Measurements from ENCODE around the gene TBC1D10A. TPM values are rescaled to one million over a fixed set of nuclear protein-coding genes. Genes with fewer than 3 reads are reported as not detected.

TBC1D10A gene
- total and polyA plus RNA-seq, 2 experiments from 2014 or later = 11.8 to 21.8 TPM

- no peak overlapping the region for H3K27ac ChIP-seq
- H3K9me3 ChIP-seq (ENCODE audit: low read depth) = no peaks in the 10 kb centered on the region
- no peak for DNase-seq (ENCODE audit: low read depth in 1 of 2, low spot score in 1 of 2)
- H3K27me3 ChIP-seq = no peaks in the 10 kb centered on the region
- no peaks in the 10 kb centered on the region for H3K36me3 ChIP-seq
- peaks cover 7% of the 10 kb centered on the region for H3K4me1 ChIP-seq (ENCODE audit: low read depth)
- H3K4me3 ChIP-seq = no peak overlapping the region
- no peak for TF ChIP-seq CTCF (IDR thresholded peaks at IDR 0.05; ENCODE audit: low read depth, low read length)
These were observed 19.6 kb downstream of the TBC1D10A start for GRCh38 chr22:30307041-30307574.

DNA sequence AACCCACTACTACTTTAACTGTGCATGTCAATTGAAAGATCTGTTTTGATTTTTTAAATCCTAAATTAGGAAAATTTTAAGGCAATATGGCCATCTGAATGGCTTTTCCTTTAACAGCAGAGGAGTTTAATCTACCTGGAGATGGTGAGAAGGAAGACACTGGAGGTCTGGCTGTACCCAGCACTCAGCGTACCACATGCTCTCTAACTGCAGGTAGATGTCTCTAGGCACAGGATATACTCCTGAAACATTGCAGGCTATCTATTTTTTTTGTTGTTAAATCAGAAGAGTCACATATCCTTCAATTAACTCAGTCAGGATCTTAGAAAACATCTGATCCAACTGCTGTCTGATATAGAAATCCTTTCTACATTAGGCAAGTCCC, 20.1 kb downstream of the TBC1D10A start:
- Histone ChIP-seq H3K9me3 (ENCODE audit: low read depth) (no peaks in the 10 kb centered on the region), H3K27me3 (no peaks in the 10 kb centered on the region), H3K4me1 (ENCODE audit: low read depth) (peaks cover 5% of the 10 kb centered on the region), H3K27ac (no peak overlapping the region), H3K36me3 (no peaks in the 10 kb centered on the region), H3K4me3 (no peak overlapping the region)
- TF ChIP-seq CTCF (IDR thresholded peaks at IDR 0.05; ENCODE audit: low read depth, low read length) = no peak
- DNase-seq (ENCODE audit: low read depth in 1 of 2, low spot score in 1 of 2) = no peak

DNA sequence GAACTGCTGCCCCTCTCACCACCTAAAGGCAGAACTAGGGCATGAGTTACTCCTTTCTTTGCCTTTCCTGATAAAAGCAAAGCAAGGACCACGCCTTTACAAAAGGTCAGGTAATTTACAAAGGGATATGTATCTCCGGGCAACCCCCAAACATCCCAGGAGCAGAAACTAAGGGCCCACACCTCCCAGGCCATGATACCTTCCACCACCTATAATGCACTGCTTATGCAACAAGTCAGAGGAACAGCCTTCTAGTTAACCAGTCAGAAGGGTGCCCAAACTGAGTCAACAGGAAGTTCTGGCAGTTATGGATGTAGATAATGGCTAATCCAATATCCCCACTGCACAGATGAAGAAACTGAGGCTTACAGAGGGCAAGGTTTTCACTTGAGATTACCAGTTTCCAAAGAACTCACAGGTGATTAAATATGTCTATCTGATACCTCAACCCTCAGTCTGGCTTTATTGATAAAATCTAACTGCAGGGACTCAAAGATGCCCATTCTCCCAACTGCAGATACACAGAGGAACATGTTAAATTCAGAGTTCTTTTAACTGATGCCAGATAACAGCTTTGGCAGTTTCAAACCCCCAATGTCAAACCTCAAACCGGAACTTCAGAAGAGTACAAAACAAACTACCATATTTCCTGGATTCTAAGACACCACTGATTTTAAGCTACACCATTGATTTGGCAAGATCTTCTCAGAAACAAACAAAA, 20.7 kb downstream of the TBC1D10A start:
- no peak overlapping the region for H3K27ac ChIP-seq
- no peaks in the 10 kb centered on the region for H3K4me1 ChIP-seq (ENCODE audit: low read depth)
- H3K4me3 ChIP-seq = no peak overlapping the region
- no peak for DNase-seq (ENCODE audit: low read depth in 1 of 2, low spot score in 1 of 2)
- no peaks in the 10 kb centered on the region for H3K9me3 ChIP-seq (ENCODE audit: low read depth)
- H3K27me3 ChIP-seq = no peaks in the 10 kb centered on the region
- no peak for TF ChIP-seq CTCF (IDR thresholded peaks at IDR 0.05; ENCODE audit: low read depth, low read length)
- no peaks in the 10 kb centered on the region for H3K36me3 ChIP-seq

DNA sequence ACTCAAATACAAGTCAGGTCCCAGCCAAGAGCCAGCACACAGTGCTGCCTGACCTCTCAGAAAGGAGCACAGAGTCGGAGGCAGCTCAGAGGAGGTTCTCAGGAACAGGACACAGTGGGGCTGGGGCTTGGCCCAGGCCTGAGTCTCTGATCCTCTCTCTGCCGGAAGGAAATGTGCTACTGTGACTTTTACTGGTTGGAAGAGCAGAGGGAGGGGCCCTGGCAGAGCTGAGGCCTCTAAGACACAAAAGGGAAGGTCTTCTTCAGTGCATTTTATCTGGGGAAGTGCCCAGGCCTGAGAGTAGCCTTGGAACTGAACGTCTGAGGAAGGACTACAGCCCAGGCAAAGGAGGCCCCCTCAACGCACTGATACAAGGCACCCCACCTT, 21.2 kb downstream of the TBC1D10A start:
- peak in 1 of 2 donors; percentile 62 for DNase-seq (ENCODE audit: low read depth in 1 of 2, low spot score in 1 of 2)
- Histone ChIP-seq H3K4me3 (no peak overlapping the region), H3K36me3 (no peaks in the 10 kb centered on the region), H3K9me3 (ENCODE audit: low read depth) (no peaks in the 10 kb centered on the region), H3K27ac (no peak overlapping the region), H3K27me3 (no peaks in the 10 kb centered on the region), H3K4me1 (ENCODE audit: low read depth) (no peaks in the 10 kb centered on the region)
- no peak for TF ChIP-seq CTCF (IDR thresholded peaks at IDR 0.05; ENCODE audit: low read depth, low read length)

DNA sequence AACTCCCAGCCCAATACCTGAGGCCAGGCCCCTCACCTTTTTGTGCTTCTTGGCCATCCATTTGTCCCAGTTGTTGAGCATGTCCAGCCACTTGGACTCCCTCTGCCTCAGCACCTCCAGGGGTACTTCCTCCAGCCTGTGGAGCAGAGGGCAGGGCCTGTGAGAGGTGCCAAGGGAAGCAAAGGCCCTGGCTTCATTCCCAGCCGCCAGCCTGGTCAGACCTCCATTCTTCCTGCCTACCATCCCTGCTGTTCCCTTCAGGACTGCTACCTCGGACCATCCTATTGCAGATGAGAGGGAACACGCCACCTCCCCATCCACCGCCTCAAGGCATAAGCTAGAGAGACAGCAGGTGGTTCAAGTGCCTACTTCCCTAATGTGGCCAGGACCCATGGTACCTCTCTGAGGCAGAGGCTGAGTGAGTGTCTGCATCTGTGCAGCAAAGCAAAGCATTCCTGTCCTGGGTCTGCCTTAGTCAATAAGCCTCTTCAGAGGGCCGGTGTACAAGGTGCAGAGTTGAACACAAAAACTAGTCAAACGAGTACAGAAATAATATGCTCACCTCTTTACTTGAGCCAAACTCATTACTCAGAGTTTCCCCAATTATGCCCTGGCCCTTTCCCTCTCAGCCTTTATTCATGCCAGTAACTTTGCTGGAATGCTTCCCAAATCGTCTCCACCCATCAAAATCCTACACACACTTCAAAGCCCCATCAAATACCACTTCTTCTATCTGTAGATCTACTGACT, 22.1 kb downstream of the TBC1D10A start:
- Histone ChIP-seq H3K9me3 (ENCODE audit: low read depth) (no peaks in the 10 kb centered on the region), H3K4me3 (no peak overlapping the region), H3K27me3 (no peaks in the 10 kb centered on the region), H3K4me1 (ENCODE audit: low read depth) (no peaks in the 10 kb centered on the region), H3K27ac (no peak overlapping the region), H3K36me3 (no peaks in the 10 kb centered on the region)
- TF ChIP-seq CTCF (IDR thresholded peaks at IDR 0.05; ENCODE audit: low read depth, low read length) = no peak
- no peak for DNase-seq (ENCODE audit: low read depth in 1 of 2, low spot score in 1 of 2)

All from cardiac muscle cell (in vitro differentiated cells and primary cell).